ENCODE measurements around the gene TEX51.

Gene TEX51

DNA sequence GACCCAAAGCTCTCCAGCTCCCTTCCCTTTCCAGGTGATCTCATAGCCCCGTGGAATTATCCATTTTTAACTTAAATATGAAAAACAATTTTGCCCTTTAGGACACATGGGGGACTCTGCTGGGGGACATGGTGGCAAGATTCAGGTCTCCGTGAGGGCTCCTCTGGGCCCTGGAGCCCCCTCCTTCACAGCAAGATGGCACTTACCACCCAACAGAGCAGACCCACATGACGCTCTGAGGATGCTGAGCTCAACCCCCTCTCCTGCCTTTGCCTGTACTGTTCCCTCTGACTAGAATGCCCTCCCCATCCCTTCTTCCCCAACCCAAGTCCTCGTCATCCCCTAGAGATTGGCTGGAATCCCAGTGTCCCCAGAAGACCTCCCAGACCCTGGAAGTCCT, 17.2 kb downstream of the TEX51 start:
- DNase-seq = no peak

DNA sequence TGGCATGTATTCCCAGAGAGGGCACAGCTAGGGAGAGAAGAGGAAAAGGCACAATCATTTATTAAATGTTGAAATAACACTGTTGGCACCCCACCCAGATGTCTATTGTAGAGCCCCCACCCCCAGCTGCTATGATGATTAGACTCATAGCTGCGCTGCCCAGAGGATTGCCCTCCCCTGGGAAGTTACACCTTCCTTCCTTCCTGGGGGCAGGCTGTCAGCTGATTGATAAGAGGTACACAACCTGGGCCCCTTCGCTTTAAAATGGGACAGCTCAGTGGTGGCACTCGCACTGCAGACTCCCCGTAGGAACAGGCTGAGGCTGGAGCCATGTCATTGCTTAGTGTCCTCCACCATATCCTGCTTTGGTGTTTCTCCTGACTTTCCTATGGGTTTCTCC, 18.1 kb downstream of the TEX51 start:
- no peak for DNase-seq

DNA sequence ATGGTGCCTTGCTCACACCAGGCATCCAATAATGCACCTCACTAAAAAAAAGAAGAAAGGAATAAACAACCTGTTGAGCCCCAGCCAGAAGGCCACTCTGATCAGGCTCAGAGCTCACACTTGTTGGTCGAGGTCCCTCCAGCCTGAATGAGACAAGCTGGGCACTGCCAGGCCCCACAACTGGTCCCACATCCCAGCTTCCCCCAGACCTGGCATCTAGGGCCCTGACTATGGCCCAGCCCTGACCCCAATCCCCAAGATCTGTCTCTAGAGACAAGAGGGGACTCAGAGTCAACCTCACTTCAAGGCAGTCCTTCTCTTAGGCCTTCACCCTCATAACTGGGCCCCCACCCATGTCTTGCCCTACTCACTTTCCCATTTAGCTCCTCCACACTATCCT, 22.4 kb downstream of the TEX51 start:
- no peak for DNase-seq

DNA sequence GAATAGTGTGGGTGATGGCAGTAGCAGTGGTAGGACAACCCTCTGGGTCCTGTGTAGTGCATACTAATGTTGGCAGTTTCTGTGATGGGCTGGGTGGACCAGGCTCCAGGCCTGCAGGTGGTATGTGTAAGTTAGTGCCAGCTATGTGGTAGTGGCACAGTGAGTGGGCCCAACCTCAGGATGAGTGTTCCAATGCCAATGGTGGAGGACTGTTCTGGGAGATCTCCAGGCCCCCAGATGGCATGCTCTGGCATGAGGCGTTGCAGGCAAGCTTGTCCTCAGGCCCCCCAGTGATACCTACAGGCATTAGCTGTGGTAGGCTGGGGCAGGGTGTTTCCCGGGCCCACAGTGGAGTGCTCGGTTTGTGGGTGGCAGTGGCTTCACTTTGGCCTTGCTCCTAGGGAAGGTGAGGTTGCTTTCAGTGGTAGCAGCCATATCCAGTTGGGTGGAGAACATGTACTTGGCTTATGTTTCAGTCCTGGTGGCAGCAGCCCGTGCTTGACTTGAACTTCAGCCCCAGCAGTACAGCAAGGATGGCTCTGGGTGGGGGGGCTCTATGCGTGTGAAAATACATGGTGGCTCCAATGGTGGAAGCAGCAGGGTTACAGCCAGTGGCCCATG, 32.4 kb downstream of the TEX51 start:
- DNase-seq = no peak

DNA sequence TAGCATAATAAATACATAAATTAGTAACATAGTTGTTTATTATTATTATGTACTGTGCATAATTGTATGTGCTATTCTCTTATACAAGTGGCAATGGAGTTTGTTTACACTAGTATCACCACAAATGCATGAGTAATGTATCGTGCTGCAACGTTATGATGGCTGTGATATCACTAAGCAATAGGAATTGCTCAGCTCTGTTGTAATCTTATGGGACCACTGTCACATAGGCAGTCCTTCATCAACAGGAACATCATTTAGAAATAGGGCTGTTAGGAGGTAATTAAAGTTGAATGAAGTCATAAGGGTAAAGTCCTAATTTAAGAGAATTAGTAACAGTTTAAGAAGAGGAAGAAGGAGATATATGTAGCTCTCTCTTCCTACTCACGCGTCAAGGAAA, 33.8 kb downstream of the TEX51 start:
- DNase-seq = no peak

DNA sequence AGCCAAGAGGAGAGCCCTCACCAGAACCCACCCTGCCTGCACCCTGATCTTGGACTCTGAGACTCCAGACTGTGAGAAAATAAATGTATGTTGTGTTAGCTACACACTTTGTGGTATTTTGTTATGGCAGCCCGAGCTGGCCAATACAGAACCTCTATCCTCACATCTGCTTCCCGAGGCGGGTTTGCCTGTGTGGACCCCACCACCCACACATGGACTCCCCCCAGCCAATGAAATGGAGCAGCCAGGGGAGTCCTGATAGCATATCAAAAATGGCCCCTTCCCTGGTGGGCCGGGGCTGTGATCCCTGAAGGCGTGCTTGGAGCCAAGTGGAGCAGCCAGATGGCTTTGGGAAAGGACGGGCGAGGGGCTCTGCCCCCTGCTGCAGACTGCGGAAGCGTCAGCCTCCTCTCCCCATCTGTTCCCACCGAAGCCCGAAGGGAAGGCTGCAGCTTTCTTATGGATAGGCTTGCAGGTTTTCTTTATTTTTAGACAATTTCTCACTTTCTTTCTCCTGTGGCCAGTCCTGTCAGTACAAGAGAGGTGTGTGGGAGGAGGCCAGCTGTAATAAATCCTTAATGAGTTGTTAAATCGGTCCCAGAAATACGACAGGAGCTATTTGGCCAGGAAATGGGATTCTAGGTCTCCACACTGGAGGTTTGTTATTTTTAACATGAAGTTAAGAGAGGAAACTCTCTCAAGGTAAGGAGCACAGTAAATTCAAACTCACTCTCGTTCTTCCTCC, 34.4 kb downstream of the TEX51 start:
- DNase-seq = no peak

DNA sequence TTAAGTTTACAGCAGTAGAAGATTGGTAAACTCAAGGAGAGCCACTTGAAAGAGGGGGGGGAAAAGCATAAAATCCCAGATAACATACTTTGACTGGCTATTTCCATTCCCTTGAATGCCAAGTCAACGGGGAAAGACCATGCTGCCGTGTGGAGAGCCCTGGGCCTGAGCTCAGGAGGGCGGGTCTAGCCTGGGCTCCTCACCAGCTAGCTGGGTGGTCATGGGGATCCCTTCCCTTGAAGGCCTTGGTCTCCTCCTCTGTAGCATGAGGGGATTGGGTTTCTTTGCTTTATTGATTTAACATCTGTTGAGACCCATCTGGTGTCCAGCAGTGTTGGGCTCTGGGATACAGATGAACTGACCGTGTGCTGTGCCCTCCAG, 35.0 kb downstream of the TEX51 start:
- no peak for DNase-seq

DNA sequence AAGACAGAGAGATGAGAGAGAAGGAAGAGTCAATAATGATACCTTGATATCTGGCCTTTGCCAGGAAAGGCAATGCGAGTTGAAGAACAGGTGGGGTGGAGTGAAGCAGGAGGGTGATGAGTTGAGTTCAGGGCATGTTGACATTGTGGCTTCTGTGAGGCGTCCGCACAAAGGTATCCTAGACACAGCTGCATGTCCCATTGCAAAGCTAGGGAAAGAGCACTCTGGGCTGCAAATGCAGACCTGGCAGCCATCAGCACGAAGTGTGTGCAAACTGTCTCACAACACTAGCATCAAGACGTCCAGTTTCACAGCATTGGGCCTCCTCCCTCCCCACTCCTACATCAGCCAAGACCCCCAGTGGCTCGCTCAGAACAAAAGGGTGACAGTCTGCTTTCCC, 36.1 kb downstream of the TEX51 start:
- no peak for DNase-seq

DNA sequence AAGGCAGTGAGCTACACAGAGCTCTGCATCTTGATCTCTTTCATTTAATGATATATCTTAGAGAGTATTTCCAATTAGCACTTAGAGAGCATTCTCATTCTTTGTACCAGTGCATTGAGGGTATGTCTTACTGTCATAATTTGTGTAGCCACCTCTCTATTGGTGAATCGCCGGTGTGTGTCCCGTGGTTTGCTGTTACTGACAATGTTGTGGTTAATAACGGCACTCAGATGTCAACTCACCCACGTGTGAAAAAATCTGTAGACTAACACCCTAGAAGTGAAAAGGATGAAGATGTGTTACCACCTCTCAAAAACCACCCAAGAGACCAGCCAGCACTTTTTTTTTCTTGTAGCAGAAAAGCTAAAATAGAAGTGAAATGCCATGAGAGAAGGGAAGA, 37.1 kb downstream of the TEX51 start:
- DNase-seq = no peak

DNA sequence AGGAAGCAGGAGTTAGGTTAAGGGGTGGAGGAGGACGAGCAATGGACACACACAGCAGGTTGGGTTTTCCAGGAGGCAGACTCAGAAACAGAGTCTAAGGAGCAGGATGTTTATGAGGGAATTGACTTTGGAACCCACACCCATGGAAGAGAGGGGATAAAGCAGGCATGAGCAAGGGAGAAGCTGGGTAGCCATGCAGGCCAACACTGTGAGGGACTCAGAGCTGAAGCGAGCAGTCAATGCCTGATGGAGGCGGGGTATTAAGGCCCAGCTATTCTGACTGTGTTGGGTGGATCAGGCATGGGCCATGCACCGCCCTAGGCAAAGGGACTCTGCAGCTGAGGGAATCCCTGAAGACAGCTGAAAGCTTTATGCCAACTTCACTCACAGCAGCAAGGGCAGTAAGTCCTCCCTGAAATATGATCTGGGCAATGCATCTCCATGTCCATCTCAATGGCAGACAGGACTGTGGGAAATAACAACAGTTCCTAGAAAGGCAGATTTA, 37.6 kb downstream of the TEX51 start:
- DNase-seq = no peak

DNA sequence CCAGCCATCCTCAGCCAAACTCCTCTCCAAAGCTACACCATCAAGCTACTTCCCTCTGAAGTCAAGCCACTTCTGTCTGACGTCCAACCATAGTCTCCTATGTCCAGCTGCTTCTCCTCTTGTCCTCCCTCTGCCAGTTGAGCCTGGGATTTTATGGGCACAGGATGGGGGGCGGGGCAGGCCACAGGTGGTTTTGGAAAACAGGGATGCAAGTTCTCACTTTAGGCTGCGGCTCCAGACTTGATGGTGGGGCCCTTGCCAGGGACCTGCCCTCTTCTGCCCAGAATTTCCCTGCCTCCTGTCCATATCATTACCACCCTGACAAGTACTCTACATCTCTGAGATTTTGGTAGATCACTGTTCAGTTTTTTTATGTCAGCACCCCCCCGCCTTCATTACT, 41.6 kb downstream of the TEX51 start:
- no peak for DNase-seq

DNA sequence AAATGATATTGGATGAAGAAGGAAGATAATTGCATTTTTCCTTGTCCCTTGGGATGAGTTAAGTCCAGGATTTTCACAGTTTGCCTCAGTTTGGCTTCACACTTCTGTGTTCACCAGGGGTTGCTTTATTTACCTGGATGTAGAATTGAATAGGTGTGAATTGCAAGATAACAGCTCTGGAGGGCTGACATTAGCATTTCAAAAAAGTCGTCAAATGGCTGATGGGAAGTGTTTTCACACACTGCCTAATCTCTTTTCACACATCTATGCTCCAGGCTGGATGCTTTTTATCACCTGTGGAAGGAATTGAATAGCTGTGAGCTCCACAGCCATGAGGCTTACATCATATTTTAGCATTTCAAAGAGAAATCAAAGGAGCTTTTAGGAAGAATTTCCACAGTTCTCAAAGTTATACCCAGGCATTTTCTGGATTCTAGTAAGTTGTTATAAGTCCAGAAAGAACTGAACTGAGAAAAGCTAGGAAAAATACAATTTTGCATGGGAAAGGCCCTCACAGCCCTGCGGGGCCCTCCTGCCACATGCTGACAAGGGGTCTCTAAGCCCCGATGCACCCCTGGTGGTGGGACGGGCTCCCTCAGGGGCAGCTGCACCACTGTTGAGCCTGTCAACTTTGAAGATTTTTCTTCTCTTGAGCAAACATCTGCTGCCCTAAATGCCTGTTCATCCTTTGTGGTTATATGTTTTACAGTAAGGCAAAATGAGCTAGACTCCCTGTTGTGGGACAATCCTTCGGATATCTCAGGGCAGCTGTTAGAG, 43.9 kb downstream of the TEX51 start:
- DNase-seq = no peak

DNA sequence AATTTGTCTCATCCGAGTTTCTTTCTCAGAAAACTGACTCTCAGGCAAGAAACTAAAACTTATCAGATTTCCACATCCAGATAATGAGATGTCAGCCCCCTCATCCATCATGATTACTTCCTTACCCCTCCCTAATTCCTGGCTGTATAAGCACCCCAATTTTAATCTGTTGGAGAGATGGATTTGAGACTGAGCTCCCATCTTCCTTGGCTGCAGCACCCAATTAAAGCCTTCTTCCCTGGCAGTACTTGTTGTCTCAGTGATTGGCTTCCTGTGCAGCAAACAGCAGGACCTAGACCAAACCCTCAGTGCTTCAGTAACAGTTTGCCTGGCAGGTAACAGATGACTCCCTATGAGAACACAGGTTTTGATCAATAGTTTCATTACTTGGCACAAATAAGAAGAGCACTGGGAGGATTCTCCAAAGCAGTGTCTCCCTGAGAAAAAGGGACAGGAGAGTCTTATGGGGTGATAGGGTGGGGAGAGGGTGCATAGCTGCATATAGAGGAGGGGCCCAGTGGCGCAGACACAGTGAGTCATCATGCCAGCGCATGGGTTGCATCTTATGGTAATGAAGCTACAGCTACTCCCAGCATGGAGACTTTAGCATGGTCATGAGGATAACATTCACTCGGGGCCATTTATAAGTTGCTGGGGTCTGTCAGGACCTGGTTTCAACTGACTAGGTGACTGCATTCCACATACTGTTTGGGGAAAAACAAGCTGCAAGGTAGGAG, 45.1 kb downstream of the TEX51 start:
- DNase-seq = no peak

DNA sequence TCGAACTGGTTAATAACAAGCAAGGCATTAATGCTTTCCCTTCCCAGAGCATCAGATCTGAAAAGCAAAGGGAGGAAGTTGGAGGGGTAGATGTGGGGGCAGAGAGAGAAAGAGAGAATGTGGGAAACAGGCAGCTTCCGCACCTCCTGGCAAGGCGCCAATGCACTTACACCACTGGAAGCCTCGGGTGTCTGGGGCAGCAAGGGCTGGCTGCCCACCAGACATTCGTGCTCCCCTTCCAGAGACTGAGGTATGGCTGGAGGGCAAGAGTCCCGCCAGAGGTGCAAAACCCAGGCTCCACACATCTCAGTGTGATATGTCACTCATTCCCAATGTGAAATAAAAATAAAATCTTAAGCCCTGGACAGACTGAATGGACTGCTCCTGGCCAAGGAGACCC, 46.4 kb downstream of the TEX51 start:
- no peak for DNase-seq

DNA sequence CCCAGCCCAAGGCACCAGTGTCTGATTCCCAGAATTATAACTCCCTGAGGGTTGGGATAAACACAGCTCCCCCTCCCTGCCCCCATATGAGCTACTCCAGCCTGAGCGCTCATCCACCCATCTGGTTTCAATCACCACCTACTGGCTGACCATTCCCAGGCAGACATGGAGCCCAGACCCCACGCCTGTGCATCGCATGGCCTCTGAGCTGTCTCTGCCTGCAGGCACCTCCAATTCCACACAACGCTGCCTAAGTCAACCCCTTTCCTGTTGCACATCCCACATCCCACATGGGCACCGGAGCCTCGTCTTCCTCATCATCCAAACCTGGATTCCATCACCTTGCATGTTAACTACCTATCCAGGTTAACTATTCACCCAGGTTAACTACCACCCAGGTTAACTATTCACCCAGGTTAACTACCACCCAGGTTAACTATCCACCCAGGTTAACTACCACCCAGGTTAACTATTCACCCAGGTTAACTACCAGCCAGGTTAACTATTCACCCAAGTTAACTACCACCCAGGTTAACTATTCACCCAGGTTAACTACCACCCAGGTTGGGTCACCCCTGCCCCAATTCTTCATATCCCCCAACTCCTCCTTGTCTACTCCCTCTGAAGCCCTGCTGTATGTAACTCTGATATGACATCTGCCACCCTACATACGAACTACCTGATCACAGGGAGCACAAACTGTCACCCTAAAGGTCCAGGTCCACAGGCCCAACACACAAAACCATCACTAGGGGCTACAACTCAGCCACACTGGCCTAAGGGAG, 47.8 kb downstream of the TEX51 start:
- no peak for DNase-seq

DNA sequence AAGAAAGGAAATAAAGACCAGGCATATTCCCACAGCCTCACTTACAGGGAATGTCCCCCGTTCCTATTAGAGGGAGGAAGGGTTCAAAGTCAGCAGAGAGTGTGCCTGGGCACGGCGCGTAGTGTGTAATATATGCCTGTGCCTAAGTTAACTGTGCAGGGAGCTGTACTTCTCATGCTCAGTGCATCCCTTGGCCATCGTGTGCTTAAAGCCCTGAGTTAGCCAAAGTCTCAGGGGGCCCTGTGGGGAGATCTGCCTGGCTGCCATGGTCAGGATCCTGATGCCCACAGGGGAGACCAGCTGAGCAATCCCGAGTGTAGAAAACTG, 48.4 kb downstream of the TEX51 start:
- no peak for DNase-seq

DNA sequence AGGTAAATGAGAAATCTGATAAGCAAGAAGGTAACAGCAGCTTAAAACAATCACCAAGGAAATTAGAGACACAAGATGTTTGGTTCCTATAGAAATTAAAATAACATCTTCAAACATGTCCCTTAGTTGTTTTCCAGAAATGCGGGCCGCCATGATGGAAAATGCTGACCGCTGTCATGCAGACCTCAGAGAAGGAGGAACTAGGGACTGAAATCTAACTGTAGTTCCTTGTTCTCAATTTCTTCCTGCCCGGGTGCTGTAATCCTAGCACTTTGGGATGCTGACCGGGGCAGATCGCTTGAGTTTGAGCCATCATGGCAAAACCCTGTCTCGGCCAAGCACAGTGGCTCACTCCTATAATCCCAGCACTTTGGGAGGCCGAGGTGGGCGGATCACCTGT, 51.1 kb downstream of the TEX51 start:
- no peak for DNase-seq

DNA sequence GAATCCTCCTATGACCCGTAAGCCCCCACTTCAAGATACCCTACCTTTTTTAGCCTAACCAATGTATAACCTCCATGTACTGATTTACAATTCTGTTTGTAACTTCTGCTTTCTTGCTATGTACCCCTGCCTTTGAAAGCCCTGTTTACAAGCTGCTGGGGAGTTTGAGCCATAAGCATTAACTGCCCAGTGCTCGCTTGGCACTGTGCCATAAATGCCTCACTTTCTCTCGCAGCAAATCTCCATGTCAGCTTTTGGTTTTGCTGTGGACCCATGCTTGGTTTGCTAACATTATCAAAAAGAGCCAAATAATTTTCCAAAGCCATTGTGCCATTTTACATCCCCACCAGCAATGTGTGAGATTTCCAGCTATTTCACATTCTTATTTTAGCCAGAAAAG, 51.8 kb downstream of the TEX51 start:
- no peak for DNase-seq

Measured in femur (tissue), 1 donor.